Measurements from ENCODE around the gene HS6ST2. TPM values are rescaled to one million over a fixed set of nuclear protein-coding genes. Genes with fewer than 3 reads are reported as not detected.

The HS6ST2 gene
- total RNA-seq, 1 experiment from 2014 or later, result 8.1 TPM

DNA sequence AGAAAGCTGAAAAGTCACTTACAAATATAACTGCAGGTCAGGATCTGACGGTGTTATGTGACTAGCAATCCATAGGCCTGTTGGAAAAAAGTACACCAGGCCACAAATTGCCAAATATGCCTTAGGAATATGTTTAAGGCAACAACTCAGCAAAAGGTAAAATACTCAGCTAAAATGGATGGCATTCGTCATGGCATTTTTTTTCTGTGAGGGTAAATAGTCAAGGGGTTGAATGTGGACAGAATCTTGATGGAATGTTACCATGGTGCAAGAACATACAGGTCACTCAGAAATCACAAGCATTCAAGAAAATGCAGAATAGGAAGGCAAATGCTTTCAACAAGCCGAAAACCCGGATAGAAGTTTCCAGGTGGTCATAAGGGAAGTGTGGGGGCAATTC is 347.9 kb downstream of the HS6ST2 start (continued):
- TF ChIP-seq JAZF1 (CRISPR knock-in tag; IDR thresholded peaks at IDR 0.05), result no peak
- TF ChIP-seq, protein P1, sequence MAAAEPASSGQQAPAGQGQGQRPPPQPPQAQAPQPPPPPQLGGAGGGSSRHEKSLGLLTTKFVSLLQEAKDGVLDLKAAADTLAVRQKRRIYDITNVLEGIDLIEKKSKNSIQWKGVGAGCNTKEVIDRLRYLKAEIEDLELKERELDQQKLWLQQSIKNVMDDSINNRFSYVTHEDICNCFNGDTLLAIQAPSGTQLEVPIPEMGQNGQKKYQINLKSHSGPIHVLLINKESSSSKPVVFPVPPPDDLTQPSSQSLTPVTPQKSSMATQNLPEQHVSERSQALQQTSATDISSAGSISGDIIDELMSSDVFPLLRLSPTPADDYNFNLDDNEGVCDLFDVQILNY (CRISPR knock-in tag; IDR thresholded peaks at IDR 0.05), result no peak
- TF ChIP-seq, protein P2, sequence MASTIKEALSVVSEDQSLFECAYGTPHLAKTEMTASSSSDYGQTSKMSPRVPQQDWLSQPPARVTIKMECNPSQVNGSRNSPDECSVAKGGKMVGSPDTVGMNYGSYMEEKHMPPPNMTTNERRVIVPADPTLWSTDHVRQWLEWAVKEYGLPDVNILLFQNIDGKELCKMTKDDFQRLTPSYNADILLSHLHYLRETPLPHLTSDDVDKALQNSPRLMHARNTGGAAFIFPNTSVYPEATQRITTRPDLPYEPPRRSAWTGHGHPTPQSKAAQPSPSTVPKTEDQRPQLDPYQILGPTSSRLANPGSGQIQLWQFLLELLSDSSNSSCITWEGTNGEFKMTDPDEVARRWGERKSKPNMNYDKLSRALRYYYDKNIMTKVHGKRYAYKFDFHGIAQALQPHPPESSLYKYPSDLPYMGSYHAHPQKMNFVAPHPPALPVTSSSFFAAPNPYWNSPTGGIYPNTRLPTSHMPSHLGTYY (CRISPR knock-in tag; IDR thresholded peaks at IDR 0.05), result no peak
- TF ChIP-seq SMAD4 (CRISPR knock-in tag; IDR thresholded peaks at IDR 0.05), result no peak
- no peak for TF ChIP-seq TEAD1 (CRISPR knock-in tag; IDR thresholded peaks at IDR 0.05)
- TF ChIP-seq, protein P3, sequence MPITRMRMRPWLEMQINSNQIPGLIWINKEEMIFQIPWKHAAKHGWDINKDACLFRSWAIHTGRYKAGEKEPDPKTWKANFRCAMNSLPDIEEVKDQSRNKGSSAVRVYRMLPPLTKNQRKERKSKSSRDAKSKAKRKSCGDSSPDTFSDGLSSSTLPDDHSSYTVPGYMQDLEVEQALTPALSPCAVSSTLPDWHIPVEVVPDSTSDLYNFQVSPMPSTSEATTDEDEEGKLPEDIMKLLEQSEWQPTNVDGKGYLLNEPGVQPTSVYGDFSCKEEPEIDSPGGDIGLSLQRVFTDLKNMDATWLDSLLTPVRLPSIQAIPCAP (CRISPR knock-in tag; IDR thresholded peaks at IDR 0.05), result no peak
- no peak for TF ChIP-seq CBFB (CRISPR knock-in tag; IDR thresholded peaks at IDR 0.05; ENCODE audit: low read depth)

DNA sequence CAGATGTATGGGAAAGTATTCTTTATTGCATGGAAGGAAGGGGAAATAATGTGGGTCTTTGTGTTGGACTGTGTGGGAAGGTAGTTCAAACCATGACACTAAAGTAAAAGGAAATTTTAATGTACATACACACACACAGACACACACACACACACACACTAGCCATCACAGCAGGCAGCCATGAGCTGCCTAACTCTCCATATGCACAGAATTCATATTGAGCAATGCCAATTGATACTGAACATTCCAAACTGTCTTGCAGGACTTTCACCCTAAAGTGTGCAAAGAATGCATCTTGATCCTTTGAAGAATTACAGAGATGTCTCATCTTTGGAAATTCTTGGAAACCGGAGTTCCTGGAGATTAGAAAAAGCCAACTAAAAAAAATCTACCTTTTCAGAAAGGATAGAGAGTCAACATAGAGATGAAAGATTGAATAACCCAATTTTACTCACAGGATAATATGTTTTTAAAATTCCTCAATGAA is 349.0 kb downstream of the HS6ST2 start:
- Mint-ChIP-seq H3K36me3 (no peaks in the 10 kb centered on the region), H3K27me3 (ENCODE audit: low read depth) (peaks cover 2% of the 10 kb centered on the region; the same call in 1 of the 2 replicates), H3K4me3 (no peak overlapping the region), H3K4me1 (no peaks in the 10 kb centered on the region), H3K9me3 (no peaks in the 10 kb centered on the region), H3K27ac (no peak overlapping the region)
- no peak for ATAC-seq
- ChIA-PET CTCF (no interaction called here), POLR2A (no interaction called here)
- DNase-seq (ENCODE audit: low spot score), result no peak
- TF ChIP-seq, protein P4, sequence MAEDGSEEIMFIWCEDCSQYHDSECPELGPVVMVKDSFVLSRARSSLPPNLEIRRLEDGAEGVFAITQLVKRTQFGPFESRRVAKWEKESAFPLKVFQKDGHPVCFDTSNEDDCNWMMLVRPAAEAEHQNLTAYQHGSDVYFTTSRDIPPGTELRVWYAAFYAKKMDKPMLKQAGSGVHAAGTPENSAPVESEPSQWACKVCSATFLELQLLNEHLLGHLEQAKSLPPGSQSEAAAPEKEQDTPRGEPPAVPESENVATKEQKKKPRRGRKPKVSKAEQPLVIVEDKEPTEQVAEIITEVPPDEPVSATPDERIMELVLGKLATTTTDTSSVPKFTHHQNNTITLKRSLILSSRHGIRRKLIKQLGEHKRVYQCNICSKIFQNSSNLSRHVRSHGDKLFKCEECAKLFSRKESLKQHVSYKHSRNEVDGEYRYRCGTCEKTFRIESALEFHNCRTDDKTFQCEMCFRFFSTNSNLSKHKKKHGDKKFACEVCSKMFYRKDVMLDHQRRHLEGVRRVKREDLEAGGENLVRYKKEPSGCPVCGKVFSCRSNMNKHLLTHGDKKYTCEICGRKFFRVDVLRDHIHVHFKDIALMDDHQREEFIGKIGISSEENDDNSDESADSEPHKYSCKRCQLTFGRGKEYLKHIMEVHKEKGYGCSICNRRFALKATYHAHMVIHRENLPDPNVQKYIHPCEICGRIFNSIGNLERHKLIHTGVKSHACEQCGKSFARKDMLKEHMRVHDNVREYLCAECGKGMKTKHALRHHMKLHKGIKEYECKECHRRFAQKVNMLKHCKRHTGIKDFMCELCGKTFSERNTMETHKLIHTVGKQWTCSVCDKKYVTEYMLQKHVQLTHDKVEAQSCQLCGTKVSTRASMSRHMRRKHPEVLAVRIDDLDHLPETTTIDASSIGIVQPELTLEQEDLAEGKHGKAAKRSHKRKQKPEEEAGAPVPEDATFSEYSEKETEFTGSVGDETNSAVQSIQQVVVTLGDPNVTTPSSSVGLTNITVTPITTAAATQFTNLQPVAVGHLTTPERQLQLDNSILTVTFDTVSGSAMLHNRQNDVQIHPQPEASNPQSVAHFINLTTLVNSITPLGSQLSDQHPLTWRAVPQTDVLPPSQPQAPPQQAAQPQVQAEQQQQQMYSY (CRISPR knock-in tag; IDR thresholded peaks at IDR 0.05), result no peak
- TF ChIP-seq, protein P5, sequence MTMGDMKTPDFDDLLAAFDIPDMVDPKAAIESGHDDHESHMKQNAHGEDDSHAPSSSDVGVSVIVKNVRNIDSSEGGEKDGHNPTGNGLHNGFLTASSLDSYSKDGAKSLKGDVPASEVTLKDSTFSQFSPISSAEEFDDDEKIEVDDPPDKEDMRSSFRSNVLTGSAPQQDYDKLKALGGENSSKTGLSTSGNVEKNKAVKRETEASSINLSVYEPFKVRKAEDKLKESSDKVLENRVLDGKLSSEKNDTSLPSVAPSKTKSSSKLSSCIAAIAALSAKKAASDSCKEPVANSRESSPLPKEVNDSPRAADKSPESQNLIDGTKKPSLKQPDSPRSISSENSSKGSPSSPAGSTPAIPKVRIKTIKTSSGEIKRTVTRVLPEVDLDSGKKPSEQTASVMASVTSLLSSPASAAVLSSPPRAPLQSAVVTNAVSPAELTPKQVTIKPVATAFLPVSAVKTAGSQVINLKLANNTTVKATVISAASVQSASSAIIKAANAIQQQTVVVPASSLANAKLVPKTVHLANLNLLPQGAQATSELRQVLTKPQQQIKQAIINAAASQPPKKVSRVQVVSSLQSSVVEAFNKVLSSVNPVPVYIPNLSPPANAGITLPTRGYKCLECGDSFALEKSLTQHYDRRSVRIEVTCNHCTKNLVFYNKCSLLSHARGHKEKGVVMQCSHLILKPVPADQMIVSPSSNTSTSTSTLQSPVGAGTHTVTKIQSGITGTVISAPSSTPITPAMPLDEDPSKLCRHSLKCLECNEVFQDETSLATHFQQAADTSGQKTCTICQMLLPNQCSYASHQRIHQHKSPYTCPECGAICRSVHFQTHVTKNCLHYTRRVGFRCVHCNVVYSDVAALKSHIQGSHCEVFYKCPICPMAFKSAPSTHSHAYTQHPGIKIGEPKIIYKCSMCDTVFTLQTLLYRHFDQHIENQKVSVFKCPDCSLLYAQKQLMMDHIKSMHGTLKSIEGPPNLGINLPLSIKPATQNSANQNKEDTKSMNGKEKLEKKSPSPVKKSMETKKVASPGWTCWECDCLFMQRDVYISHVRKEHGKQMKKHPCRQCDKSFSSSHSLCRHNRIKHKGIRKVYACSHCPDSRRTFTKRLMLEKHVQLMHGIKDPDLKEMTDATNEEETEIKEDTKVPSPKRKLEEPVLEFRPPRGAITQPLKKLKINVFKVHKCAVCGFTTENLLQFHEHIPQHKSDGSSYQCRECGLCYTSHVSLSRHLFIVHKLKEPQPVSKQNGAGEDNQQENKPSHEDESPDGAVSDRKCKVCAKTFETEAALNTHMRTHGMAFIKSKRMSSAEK (CRISPR knock-in tag; IDR thresholded peaks at IDR 0.05; ENCODE audit: borderline replicate concordance), result no peak
- TF ChIP-seq ELF4 (CRISPR knock-in tag; IDR thresholded peaks at IDR 0.05; ENCODE audit: low read depth) (no peak), FOXP1 (CRISPR knock-in tag; IDR thresholded peaks at IDR 0.05; ENCODE audit: borderline replicate concordance) (no peak), FOXK1 (CRISPR knock-in tag; IDR thresholded peaks at IDR 0.05) (no peak), ZNF138 (CRISPR knock-in tag; conservative IDR thresholded peaks at IDR 0.05) (no peak), NR1H2 (CRISPR knock-in tag; IDR thresholded peaks at IDR 0.05) (no peak)
- TF ChIP-seq, protein P6, sequence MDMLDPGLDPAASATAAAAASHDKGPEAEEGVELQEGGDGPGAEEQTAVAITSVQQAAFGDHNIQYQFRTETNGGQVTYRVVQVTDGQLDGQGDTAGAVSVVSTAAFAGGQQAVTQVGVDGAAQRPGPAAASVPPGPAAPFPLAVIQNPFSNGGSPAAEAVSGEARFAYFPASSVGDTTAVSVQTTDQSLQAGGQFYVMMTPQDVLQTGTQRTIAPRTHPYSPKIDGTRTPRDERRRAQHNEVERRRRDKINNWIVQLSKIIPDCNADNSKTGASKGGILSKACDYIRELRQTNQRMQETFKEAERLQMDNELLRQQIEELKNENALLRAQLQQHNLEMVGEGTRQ (CRISPR knock-in tag; IDR thresholded peaks at IDR 0.05), result no peak
- TF ChIP-seq, protein P7, sequence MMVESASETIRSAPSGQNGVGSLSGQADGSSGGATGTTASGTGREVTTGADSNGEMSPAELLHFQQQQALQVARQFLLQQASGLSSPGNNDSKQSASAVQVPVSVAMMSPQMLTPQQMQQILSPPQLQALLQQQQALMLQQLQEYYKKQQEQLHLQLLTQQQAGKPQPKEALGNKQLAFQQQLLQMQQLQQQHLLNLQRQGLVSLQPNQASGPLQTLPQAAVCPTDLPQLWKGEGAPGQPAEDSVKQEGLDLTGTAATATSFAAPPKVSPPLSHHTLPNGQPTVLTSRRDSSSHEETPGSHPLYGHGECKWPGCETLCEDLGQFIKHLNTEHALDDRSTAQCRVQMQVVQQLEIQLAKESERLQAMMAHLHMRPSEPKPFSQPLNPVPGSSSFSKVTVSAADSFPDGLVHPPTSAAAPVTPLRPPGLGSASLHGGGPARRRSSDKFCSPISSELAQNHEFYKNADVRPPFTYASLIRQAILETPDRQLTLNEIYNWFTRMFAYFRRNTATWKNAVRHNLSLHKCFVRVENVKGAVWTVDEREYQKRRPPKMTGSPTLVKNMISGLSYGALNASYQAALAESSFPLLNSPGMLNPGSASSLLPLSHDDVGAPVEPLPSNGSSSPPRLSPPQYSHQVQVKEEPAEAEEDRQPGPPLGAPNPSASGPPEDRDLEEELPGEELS (CRISPR knock-in tag; IDR thresholded peaks at IDR 0.05), result no peak
- TF ChIP-seq, protein P8, sequence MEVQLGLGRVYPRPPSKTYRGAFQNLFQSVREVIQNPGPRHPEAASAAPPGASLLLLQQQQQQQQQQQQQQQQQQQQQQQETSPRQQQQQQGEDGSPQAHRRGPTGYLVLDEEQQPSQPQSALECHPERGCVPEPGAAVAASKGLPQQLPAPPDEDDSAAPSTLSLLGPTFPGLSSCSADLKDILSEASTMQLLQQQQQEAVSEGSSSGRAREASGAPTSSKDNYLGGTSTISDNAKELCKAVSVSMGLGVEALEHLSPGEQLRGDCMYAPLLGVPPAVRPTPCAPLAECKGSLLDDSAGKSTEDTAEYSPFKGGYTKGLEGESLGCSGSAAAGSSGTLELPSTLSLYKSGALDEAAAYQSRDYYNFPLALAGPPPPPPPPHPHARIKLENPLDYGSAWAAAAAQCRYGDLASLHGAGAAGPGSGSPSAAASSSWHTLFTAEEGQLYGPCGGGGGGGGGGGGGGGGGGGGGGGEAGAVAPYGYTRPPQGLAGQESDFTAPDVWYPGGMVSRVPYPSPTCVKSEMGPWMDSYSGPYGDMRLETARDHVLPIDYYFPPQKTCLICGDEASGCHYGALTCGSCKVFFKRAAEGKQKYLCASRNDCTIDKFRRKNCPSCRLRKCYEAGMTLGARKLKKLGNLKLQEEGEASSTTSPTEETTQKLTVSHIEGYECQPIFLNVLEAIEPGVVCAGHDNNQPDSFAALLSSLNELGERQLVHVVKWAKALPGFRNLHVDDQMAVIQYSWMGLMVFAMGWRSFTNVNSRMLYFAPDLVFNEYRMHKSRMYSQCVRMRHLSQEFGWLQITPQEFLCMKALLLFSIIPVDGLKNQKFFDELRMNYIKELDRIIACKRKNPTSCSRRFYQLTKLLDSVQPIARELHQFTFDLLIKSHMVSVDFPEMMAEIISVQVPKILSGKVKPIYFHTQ (CRISPR knock-in tag; IDR thresholded peaks at IDR 0.05), result no peak
- TF ChIP-seq, protein P9, sequence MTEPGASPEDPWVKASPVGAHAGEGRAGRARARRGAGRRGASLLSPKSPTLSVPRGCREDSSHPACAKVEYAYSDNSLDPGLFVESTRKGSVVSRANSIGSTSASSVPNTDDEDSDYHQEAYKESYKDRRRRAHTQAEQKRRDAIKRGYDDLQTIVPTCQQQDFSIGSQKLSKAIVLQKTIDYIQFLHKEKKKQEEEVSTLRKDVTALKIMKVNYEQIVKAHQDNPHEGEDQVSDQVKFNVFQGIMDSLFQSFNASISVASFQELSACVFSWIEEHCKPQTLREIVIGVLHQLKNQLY (CRISPR knock-in tag; IDR thresholded peaks at IDR 0.05), result no peak

Measured in WTC11 (cell line).